OCI-LY3 (cell line): ENCODE data around the gene HHAT.

ENCODE experiments used
- CTCF ChIP-seq: fragments of 200-600, 300-600 bp; sonication (generic); IDR thresholded peaks from 2 replicates; pipeline ENCODE4 v1.5.1; 2014; ENCODE audit warnings: antibody characterized with exemption, low read length, low read depth
- EZH2phosphoT487 ChIP-seq: fragments of 200-600 bp; shearing (Covaris generic); IDR thresholded peaks from 2 replicates; pipeline ENCODE4 v1.6.1; 2018; ENCODE audit warnings: antibody characterized with exemption, mixed run types, low read depth

- TF ChIP-seq CTCF (no peak), EZH2phosphoT487 (no peak)
These were observed 25.3 kb upstream of the HHAT start for GRCh38 chr1:210303391-210303790.
